SK-N-SH (cell line): ENCODE data around the gene KAT5. TPM values are rescaled to one million over a fixed set of nuclear protein-coding genes. Genes with fewer than 3 reads are reported as not detected.

Source experiments
- FOSL2 ChIP-seq: IDR thresholded peaks from 2 replicates; pipeline ENCODE4 v1.4.0; 2012; ENCODE audit warnings: low read depth, mild to moderate bottlenecking, moderate library complexity, borderline replicate concordance
- FOXJ3 ChIP-seq: sonication (generic); formaldehyde crosslinking; IDR thresholded peaks from 2 replicates; pipeline ENCODE4 v1.5.1; 2020; ENCODE audit warnings: mild to moderate bottlenecking, missing genetic modification reagents
- GABPA ChIP-seq: IDR thresholded peaks from 2 replicates; pipeline ENCODE4 v1.4.0; 2012; ENCODE audit warnings: low read depth, mild to moderate bottlenecking
- GATA2 ChIP-seq: sonication (generic); formaldehyde crosslinking; IDR thresholded peaks from 2 replicates; pipeline ENCODE4 v1.5.0; 2020; ENCODE audit warnings: mild to moderate bottlenecking, missing genetic modification reagents
- MAX ChIP-seq: IDR thresholded peaks from 2 replicates; pipeline ENCODE4 v1.4.0; 2012; ENCODE audit warnings: low read depth
- NRF1 ChIP-seq: IDR thresholded peaks from 2 replicates; pipeline ENCODE4 v1.6.1; 2012; ENCODE audit warnings: low read depth, mild to moderate bottlenecking, low read length
- POLR2AphosphoS5 ChIP-seq: IDR thresholded peaks from 2 replicates; pipeline ENCODE4 v1.6.1; 2012; ENCODE audit warnings: low read depth, low read length
- RAD21 ChIP-seq: IDR thresholded peaks from 2 replicates; pipeline ENCODE4 v1.6.1; 2012; ENCODE audit warnings: mild to moderate bottlenecking, low read length
- RFX5 ChIP-seq: IDR thresholded peaks from 2 replicates; pipeline ENCODE4 v1.6.1; 2012; ENCODE audit warnings: mild to moderate bottlenecking, improper control_type of control experiment, low read length
- RXRA ChIP-seq: IDR thresholded peaks from 2 replicates; pipeline ENCODE4 v1.4.0; 2012; ENCODE audit warnings: low read depth, mild to moderate bottlenecking, borderline replicate concordance
- SIN3A ChIP-seq: IDR thresholded peaks from 2 replicates; pipeline ENCODE4 v1.6.1; 2012; ENCODE audit warnings: low read depth, mild to moderate bottlenecking, low read length, moderate library complexity, borderline replicate concordance
- TCF12 ChIP-seq: IDR thresholded peaks from 2 replicates; pipeline ENCODE4 v1.4.0; 2012
- ZBTB33 ChIP-seq: IDR thresholded peaks from 2 replicates; pipeline ENCODE4 v1.4.0; 2012; ENCODE audit warnings: low read depth, borderline replicate concordance
- polyA plus RNA-seq, 3 experiments: library from polyadenylated mRNA; depleted of rRNA; stranded (reverse); fragments of >200 nt; gene quantifications; 2 replicates each; pipeline ENCODE4 v1.2.3, GENCODE V29; 2012
- TF ChIP-seq, protein P1 (sequence below): fragments of 150-350 bp; IDR thresholded peaks from 2 replicates; pipeline ENCODE4 v1.6.1; 2017; ENCODE audit warnings: antibody characterized with exemption, low read length, low read depth, borderline replicate concordance
- TF ChIP-seq, protein P2 (sequence below): fragments of 150-350 bp; IDR thresholded peaks from 2 replicates; pipeline ENCODE4 v1.6.1; 2016; ENCODE audit warnings: mild to moderate bottlenecking, low read depth, low read length
- TF ChIP-seq, protein P3 (sequence below): IDR thresholded peaks from 2 replicates; pipeline ENCODE4 v1.6.1; 2012; ENCODE audit warnings: mild to moderate bottlenecking, low read depth, low read length, moderate library complexity

Gene KAT5
- polyA plus RNA-seq, 1 of the 3 experiments (the other 2 are of a cell fraction): 51.9 TPM

DNA sequence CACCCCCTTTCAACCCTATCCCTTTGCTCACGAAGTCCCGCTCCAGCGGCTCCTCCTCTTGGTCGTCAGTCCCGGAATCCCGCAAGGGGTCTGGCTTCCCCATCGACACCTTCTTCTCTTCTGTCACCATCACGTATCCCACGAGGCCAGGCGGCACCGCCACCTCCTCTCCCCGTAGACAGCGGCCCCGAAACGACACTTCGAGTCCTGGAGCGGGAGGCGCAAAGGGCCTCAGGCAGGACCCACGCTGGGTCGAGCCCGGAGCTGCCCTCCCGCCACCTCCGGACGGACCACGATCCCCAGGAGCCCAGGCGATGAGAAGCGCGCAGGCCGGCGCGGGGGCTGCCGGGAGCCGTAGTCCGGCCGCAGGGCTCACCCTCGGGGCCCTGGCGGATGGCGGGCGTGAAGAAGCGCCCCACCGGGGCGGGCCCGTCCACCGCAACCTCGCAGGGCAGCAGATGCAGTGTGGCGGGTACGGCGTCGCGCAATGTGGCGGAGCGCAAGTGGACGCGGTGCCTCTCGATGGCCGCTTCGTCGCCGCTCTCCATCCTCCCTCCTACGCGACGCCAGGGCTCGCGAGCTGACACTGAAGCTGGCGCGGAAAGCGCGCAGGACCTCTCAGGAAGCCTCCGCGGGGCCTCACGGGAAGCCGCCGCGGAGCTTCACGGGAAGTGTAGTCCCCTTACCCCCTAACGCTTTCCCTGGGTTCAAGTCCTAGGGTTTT, 8.3 kb downstream of the KAT5 start, which contains the start of gene RNASEH2C (continued):
- TF ChIP-seq FOSL2 (no peak), NRF1 (peak; percentile 31; the same call in 1 of the 2 replicates), RFX5 (no peak), RXRA (no peak), RAD21 (no peak), GABPA (peak; percentile 76), SIN3A (peak; percentile 76; the same call in 1 of the 2 replicates), MAX (peak; percentile 74), TCF12 (no peak; the same call in 1 of the 2 replicates), GATA2 (no peak), POLR2AphosphoS5 (peak; percentile 88), FOXJ3 (no peak), ZBTB33 (peak; percentile 91)
- TF ChIP-seq, protein P1, sequence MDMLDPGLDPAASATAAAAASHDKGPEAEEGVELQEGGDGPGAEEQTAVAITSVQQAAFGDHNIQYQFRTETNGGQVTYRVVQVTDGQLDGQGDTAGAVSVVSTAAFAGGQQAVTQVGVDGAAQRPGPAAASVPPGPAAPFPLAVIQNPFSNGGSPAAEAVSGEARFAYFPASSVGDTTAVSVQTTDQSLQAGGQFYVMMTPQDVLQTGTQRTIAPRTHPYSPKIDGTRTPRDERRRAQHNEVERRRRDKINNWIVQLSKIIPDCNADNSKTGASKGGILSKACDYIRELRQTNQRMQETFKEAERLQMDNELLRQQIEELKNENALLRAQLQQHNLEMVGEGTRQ: no peak
- TF ChIP-seq, protein P2, sequence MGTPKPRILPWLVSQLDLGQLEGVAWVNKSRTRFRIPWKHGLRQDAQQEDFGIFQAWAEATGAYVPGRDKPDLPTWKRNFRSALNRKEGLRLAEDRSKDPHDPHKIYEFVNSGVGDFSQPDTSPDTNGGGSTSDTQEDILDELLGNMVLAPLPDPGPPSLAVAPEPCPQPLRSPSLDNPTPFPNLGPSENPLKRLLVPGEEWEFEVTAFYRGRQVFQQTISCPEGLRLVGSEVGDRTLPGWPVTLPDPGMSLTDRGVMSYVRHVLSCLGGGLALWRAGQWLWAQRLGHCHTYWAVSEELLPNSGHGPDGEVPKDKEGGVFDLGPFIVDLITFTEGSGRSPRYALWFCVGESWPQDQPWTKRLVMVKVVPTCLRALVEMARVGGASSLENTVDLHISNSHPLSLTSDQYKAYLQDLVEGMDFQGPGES: no peak
- TF ChIP-seq, protein P3, sequence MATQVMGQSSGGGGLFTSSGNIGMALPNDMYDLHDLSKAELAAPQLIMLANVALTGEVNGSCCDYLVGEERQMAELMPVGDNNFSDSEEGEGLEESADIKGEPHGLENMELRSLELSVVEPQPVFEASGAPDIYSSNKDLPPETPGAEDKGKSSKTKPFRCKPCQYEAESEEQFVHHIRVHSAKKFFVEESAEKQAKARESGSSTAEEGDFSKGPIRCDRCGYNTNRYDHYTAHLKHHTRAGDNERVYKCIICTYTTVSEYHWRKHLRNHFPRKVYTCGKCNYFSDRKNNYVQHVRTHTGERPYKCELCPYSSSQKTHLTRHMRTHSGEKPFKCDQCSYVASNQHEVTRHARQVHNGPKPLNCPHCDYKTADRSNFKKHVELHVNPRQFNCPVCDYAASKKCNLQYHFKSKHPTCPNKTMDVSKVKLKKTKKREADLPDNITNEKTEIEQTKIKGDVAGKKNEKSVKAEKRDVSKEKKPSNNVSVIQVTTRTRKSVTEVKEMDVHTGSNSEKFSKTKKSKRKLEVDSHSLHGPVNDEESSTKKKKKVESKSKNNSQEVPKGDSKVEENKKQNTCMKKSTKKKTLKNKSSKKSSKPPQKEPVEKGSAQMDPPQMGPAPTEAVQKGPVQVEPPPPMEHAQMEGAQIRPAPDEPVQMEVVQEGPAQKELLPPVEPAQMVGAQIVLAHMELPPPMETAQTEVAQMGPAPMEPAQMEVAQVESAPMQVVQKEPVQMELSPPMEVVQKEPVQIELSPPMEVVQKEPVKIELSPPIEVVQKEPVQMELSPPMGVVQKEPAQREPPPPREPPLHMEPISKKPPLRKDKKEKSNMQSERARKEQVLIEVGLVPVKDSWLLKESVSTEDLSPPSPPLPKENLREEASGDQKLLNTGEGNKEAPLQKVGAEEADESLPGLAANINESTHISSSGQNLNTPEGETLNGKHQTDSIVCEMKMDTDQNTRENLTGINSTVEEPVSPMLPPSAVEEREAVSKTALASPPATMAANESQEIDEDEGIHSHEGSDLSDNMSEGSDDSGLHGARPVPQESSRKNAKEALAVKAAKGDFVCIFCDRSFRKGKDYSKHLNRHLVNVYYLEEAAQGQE: no peak
- TF ChIP-seq, all 33 proteins: peak for 13
